Measurements from ENCODE around the gene CHCHD10.

Gene CHCHD10

GRCh38 chr22:23772649-23773473, 5.1 kb upstream of the CHCHD10 start, which contains the start of gene MMP11:
Gene MMP11 (plus strand): TSS chr22:23772849. CDS start chr22:23772871, 22 bp downstream.
- DNase-seq (ENCODE audit: low spot score) = peak; percentile 79

- DNase-seq (ENCODE audit: low spot score) = no peak
Observed at GRCh38 chr22:23772315-23772648, 4.5 kb upstream of the CHCHD10 start.

GRCh38 chr22:23769321-23769965, 1.7 kb upstream of the CHCHD10 start:
- peak; percentile 61 for DNase-seq (ENCODE audit: low spot score)

- no peak for DNase-seq (ENCODE audit: low spot score)
Observed at GRCh38 chr22:23767303-23767672, 484 bp downstream of the CHCHD10 start.

GRCh38 chr22:23764899-23765881, 2.6 kb downstream of the CHCHD10 start:
- peak; percentile 57 for DNase-seq (ENCODE audit: low spot score)

GRCh38 chr22:23763954-23764353, 3.8 kb downstream of the CHCHD10 start:
- DNase-seq (ENCODE audit: low spot score) = peak; percentile 59

GRCh38 chr22:23763579-23763945, 4.2 kb downstream of the CHCHD10 start:
- no peak for DNase-seq (ENCODE audit: low spot score)

- DNase-seq (ENCODE audit: low spot score) = peak; percentile 66
Observed at GRCh38 chr22:23762842-23763578, 4.8 kb downstream of the CHCHD10 start, which contains the start of gene C22orf15. Gene C22orf15 (plus strand): TSS chr22:23762990. CDS start chr22:23763307, 317 bp downstream.

GRCh38 chr22:23760056-23760455, 7.7 kb downstream of the CHCHD10 start:
- DNase-seq (ENCODE audit: low spot score) = no peak

- no peak for DNase-seq (ENCODE audit: low spot score)
Observed at GRCh38 chr22:23759566-23759965, 8.2 kb downstream of the CHCHD10 start.

GRCh38 chr22:23756891-23757290, 10.9 kb downstream of the CHCHD10 start:
- no peak for DNase-seq (ENCODE audit: low spot score)

- no peak for DNase-seq (ENCODE audit: low spot score)
Observed at GRCh38 chr22:23755711-23756110, 12.1 kb downstream of the CHCHD10 start.

- DNase-seq (ENCODE audit: low spot score) = no peak
Observed at GRCh38 chr22:23754980-23755636, 12.7 kb downstream of the CHCHD10 start.

GRCh38 chr22:23754220-23754919, 13.4 kb downstream of the CHCHD10 start, which contains the start of gene VPREB3:
Gene VPREB3 (minus strand): TSS chr22:23754425. CDS start chr22:23754363, 62 bp downstream.
- no peak for DNase-seq (ENCODE audit: low spot score)

- no peak for DNase-seq (ENCODE audit: low spot score)
Observed at GRCh38 chr22:23753385-23753784, 14.4 kb downstream of the CHCHD10 start.

- DNase-seq (ENCODE audit: low spot score) = no peak
Observed at GRCh38 chr22:23752750-23753149, 15.0 kb downstream of the CHCHD10 start.

GRCh38 chr22:23752090-23752691, 15.6 kb downstream of the CHCHD10 start:
- no peak for DNase-seq (ENCODE audit: low spot score)

GRCh38 chr22:23751441-23751996, 16.3 kb downstream of the CHCHD10 start:
- DNase-seq (ENCODE audit: low spot score) = no peak

GRCh38 chr22:23750714-23751440, 16.9 kb downstream of the CHCHD10 start, which contains the start of gene ZNF70:
Gene ZNF70 (minus strand): TSS chr22:23751112. CDS start chr22:23745140, 5,972 bp downstream.
- DNase-seq (ENCODE audit: low spot score) = peak; percentile 90

All from left forelimb (tissue), 1 donor.